HS-27A (cell line): ENCODE measurements around the gene MBNL2.

Experiments
- DNase-seq: peaks from one replicate; pipeline ENCODE4 v3.0.0-alpha.2; 2012; ENCODE audit warnings: low read depth, missing footprints

Gene MBNL2

GRCh38 chr13:97327086-97327485 lies 105.0 kb downstream of the MBNL2 start:
- DNase-seq: no peak

- DNase-seq: peak; percentile 43
Observed at GRCh38 chr13:97327506-97328221, 105.5 kb downstream of the MBNL2 start.

GRCh38 chr13:97328222-97328790 lies 106.2 kb downstream of the MBNL2 start:
- DNase-seq: peak; percentile 69

- DNase-seq: no peak
Observed at GRCh38 chr13:97329331-97329730, 107.2 kb downstream of the MBNL2 start.

GRCh38 chr13:97330448-97330847 lies 108.3 kb downstream of the MBNL2 start:
- no peak for DNase-seq

GRCh38 chr13:97332742-97333141 lies 110.6 kb downstream of the MBNL2 start:
- no peak for DNase-seq

GRCh38 chr13:97333983-97334382 lies 111.8 kb downstream of the MBNL2 start:
- DNase-seq: no peak

- no peak for DNase-seq
Observed at GRCh38 chr13:97334690-97335089, 112.6 kb downstream of the MBNL2 start.

- DNase-seq: no peak
Observed at GRCh38 chr13:97335488-97336134, 113.5 kb downstream of the MBNL2 start.

GRCh38 chr13:97337985-97338499 lies 115.9 kb downstream of the MBNL2 start:
- no peak for DNase-seq

GRCh38 chr13:97338571-97338970 lies 116.4 kb downstream of the MBNL2 start:
- DNase-seq: no peak

- DNase-seq: no peak
Observed at GRCh38 chr13:97339019-97339987, 117.2 kb downstream of the MBNL2 start.

- DNase-seq: no peak
Observed at GRCh38 chr13:97339988-97340749, 118.0 kb downstream of the MBNL2 start.

- no peak for DNase-seq
Observed at GRCh38 chr13:97341135-97341534, 119.0 kb downstream of the MBNL2 start.

- no peak for DNase-seq
Observed at GRCh38 chr13:97342136-97342535, 120.0 kb downstream of the MBNL2 start.

GRCh38 chr13:97342936-97343335 lies 120.8 kb downstream of the MBNL2 start:
- no peak for DNase-seq

GRCh38 chr13:97344265-97345175 lies 122.4 kb downstream of the MBNL2 start:
- DNase-seq: no peak

GRCh38 chr13:97346097-97346496 lies 124.0 kb downstream of the MBNL2 start:
- no peak for DNase-seq

GRCh38 chr13:97346561-97347254 lies 124.6 kb downstream of the MBNL2 start:
- no peak for DNase-seq
